Pancreas (tissue), 10 donors: ENCODE measurements around the gene MATR3. TPM values are rescaled to one million over a fixed set of nuclear protein-coding genes. Genes with fewer than 3 reads are reported as not detected.
"Not testable (repeated sequence)": the region's sequence is repeated elsewhere in the genome, so short reads cannot be mapped to it uniquely, and the experiment has no call there.

Experiments
- ATAC-seq, 4 donors: fragments of 200-7000 bp; cut with Tn5 transposase; one replicate each; pipeline versions ENCODE4 v1.8.0 to v1.9.1; 2020; ENCODE audit warnings: mild to moderate bottlenecking in 4 of 4, moderate library complexity in 4 of 4
- DNase-seq, 6 donors: peaks; one replicate each; pipeline ENCODE4 v3.0.0-alpha.2; 2020
- FAIRE-seq: peaks from 2 replicates; lab custom pipeline; 2012; peaks lifted over from hg19 to GRCh38; lab: Jason Lieb, UNC
- H3K27ac ChIP-seq, 4 donors: fragments of 200-600 bp; sonication (generic); 1 replicate in 3 of 4; 2 replicates in 1 of 4; pipeline versions ENCODE4 v1.5.0 to v1.8.0; 2020
- H3K27me3 ChIP-seq, 4 donors: fragments of 200-600 bp; one replicate each; pipeline ENCODE4 v1.8.0; 2021
- H3K36me3 ChIP-seq, 3 donors: fragments of 200-600 bp; sonication (generic) in 1 of 3; one replicate each; pipeline versions ENCODE4 v1.5.0 to v1.8.0; 2020 to 2021
- H3K4me1 ChIP-seq, 3 donors: fragments of 200-600 bp; one replicate each; pipeline ENCODE4 v1.8.0; 2021
- H3K4me3 ChIP-seq, 4 donors: fragments of 200-600 bp; sonication (generic) in 2 of 4; one replicate each; pipeline versions ENCODE4 v1.5.0 to v1.8.0; 2020 to 2021
- H3K9me3 ChIP-seq, 4 donors: fragments of 200-600 bp; one replicate each; pipeline ENCODE4 v1.8.0; 2021
- CTCF ChIP-seq, 4 donors: fragments of 200-600 bp; sonication (generic) in 3 of 4; IDR thresholded peaks; one replicate each; pipeline versions ENCODE4 v1.5.0 to v1.8.0; 2021; ENCODE audit warnings: antibody characterized with exemption in 4 of 4
- WGBS, 2 donors: extraction: QIAGEN DNeasy Blood & Tissue Kit; methylation state at CpG; one replicate each; pipeline ENCODE4 v1.1.7; 2013; 5-methylcytosine and 5-hydroxymethylcytosine counted together
- intact Hi-C, 3 donors: fragments of 100-400 bp; cut with DNase I; formaldehyde crosslinking; loops; one replicate each; pipeline versions ENCODE4 v1.11.1 to v1.14.2; 2022
- polyA plus RNA-seq, 2 donors: library from polyadenylated mRNA; stranded (reverse); fragments of 200-250 nt; gene quantifications; one replicate each; pipeline ENCODE4 v1.2.3, GENCODE V29; 2013
- total RNA-seq, 6 donors: library from RNA; stranded (reverse); fragmentation: NEBNext Ultra II Directional in 4 of 6; extraction: Animal tissue kit (Norgen Biotek cat#: 25700) in 4 of 6; gene quantifications; one replicate each; pipeline versions ENCODE4 v1.2.1 to v1.2.4, GENCODE V29; 2021 to 2023
- donor health status: healthy with polysubstance abuse.
- donor health status: DM: no; HTN: no; CAD: no; lungs with moderate emphysema.
- donor health status: DM: no; HTN: no; CAD: no.
- donor health status: control.
- donor health status: control.
- donor health status: Bipolar disorder and iron deficiency.
- donor health status: DM: yes; HTN: yes; CAD: no.
- donor health status: DM: no; HTN: no; CAD: no.
- donor health status: DM: no; HTN: no; CAD: no.
- donor health status: DM: yes; HTN: yes; CAD: no.

The MATR3 gene
- total and polyA plus RNA-seq, 8 donors, result 47.0 to 104 (median 77.6) TPM

GRCh38 chr5:139306197-139306596, 12.7 kb downstream of the MATR3 start:
- DNase-seq (no peak), ATAC-seq (no peak), FAIRE-seq (no peak)
- 19 to 28% methylated on average over 1 of the region's 1 CpG for WGBS, 2 donors
- no peak overlapping the region for H3K27ac ChIP-seq
- intact Hi-C loops, result no loop called here
- TF ChIP-seq CTCF (IDR thresholded peaks at IDR 0.05), result no peak
- no peaks in the 10 kb centered on the region for H3K36me3 ChIP-seq
- H3K4me1 ChIP-seq, result peaks cover 34 to 74% (median 55%) of the 10 kb centered on the region in 3 donors
- no peaks in the 10 kb centered on the region for H3K9me3 ChIP-seq
- no peaks in the 10 kb centered on the region for H3K27me3 ChIP-seq
- no peak overlapping the region for H3K4me3 ChIP-seq

GRCh38 chr5:139306628-139307379, 13.3 kb downstream of the MATR3 start:
- Histone ChIP-seq H3K36me3 (no peaks in the 10 kb centered on the region), H3K27me3 (no peaks in the 10 kb centered on the region), H3K4me1 (peaks cover 30 to 72% (median 53%) of the 10 kb centered on the region in 3 donors), H3K9me3 (no peaks in the 10 kb centered on the region), H3K4me3 (no peak overlapping the region), H3K27ac (no peak overlapping the region)
- WGBS, 2 donors, result 52 to 62% methylated on average over 3 of the region's 3 CpGs
- DNase-seq (no peak), ATAC-seq (no peak), FAIRE-seq (peak; percentile 51)
- intact Hi-C loops, result no loop called here
- TF ChIP-seq CTCF (IDR thresholded peaks at IDR 0.05), result no peak

GRCh38 chr5:139308797-139309196, 15.3 kb downstream of the MATR3 start:
- FAIRE-seq (no peak), DNase-seq (no peak), ATAC-seq (no peak)
- intact Hi-C loops, result no loop called here
- no peak overlapping the region for H3K27ac ChIP-seq
- H3K27me3 ChIP-seq, result no peaks in the 10 kb centered on the region
- no peaks in the 10 kb centered on the region for H3K9me3 ChIP-seq
- no peaks in the 10 kb centered on the region for H3K36me3 ChIP-seq
- no peak overlapping the region for H3K4me3 ChIP-seq
- peaks cover 22 to 76% (median 56%) of the 10 kb centered on the region in 3 donors for H3K4me1 ChIP-seq
- no peak for TF ChIP-seq CTCF (IDR thresholded peaks at IDR 0.05)

GRCh38 chr5:139310715-139311186, 17.2 kb downstream of the MATR3 start:
- H3K27me3 ChIP-seq, ATAC-seq, intact Hi-C loops, DNase-seq, H3K27ac ChIP-seq, H3K4me3 ChIP-seq, H3K36me3 ChIP-seq, H3K9me3 ChIP-seq, FAIRE-seq: not testable (repeated sequence)
- peaks cover 17 to 68% (median 43%) of the 10 kb centered on the region in 3 donors for H3K4me1 ChIP-seq
- WGBS, 2 donors, result 93 to 95% methylated on average over 9 of the region's 9 CpGs

- TF ChIP-seq CTCF (IDR thresholded peaks at IDR 0.05), result no peak
- Histone ChIP-seq H3K27ac (no peak overlapping the region), H3K4me3 (no peak overlapping the region), H3K4me1 (peaks cover 9 to 58% (median 30%) of the 10 kb centered on the region in 3 donors), H3K36me3 (peaks cover 0 to 11% (median 7%) of the 10 kb centered on the region in 3 donors), H3K27me3 (no peaks in the 10 kb centered on the region), H3K9me3 (no peaks in the 10 kb centered on the region)
- 91 to 94% methylated on average over 9 of the region's 9 CpGs for WGBS, 2 donors
- no peak for DNase-seq
- intact Hi-C loops, result no loop called here
- peak in 1 of 4 donors; percentile 21 for ATAC-seq
- FAIRE-seq, result no peak
Measured at GRCh38 chr5:139312075-139312474, 18.5 kb downstream of the MATR3 start.
